Measurements from ENCODE around the gene WASF2. TPM values are rescaled to one million over a fixed set of nuclear protein-coding genes. Genes with fewer than 3 reads are reported as not detected.

Gene WASF2
- total and polyA plus RNA-seq, 2 of the 8 experiments (the other 6 are each of a cell fraction or from before 2014, with no cell fraction given) = 32.1 to 86.6 TPM

DNA sequence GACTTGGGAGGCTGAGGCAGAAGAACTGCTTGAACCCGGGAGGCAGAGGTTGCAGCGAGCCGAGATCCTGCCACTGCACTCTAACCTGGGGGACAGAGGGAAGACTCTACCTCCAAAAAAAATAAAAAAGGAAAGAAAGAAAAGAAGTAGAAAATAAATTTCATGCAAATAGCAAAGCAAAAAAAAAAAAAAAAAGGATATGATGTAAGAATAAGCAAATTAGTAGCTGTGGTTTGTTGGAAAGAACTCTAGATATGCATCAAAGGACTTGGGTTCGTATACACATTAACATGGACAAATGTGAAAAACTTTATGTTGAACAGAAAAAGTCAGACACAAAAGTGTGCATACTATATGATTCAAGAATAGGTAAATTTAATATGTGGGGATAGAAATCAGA, 11.9 kb downstream of the WASF2 start:
- no peaks in the 10 kb centered on the region for H3K4me1 ChIP-seq (replicated peaks in 1 of 4; ENCODE audit: control insufficient read depth in 3 of 4, insufficient read depth in 4 of 4, low read length in 3 of 4)
- H2AK5ac ChIP-seq (ENCODE audit: low read depth, low read length) = no peak overlapping the region
- no peaks in the 10 kb centered on the region; the same call in 1 of the 2 replicates for H3K79me1 ChIP-seq (ENCODE audit: low read depth, low read length)
- H2AFZ ChIP-seq (ENCODE audit: low read length) = no peak overlapping the region
- ChIA-PET CTCF (ENCODE audit: partially characterized antibody) (interaction anchor here (0.7 kb wide), 1 partner anchor 94 kb away, joined by 4 read pairs; no protein-coding TSS in a partner anchor), POLR2A (ENCODE audit: partially characterized antibody) (no interaction called here)
- WGBS, 2 experiments (ENCODE audit: extremely low coverage in 1 of 2, insufficient coverage in 1 of 2, insufficient read length in 1 of 2, insufficient replicate concordance in 2 of 2, low coverage in 1 of 2, low lambda C conversion rate in 2 of 2, missing lambda C conversion rate in 1 of 2) = 99% methylated on average over 4 of the region's 4 CpGs; no CpG with 5 or more reads in 1 of the 2 experiments
- no peak overlapping the region for H4K5ac ChIP-seq (ENCODE audit: insufficient read length, low read depth, low read length)
- no peak overlapping the region for H3K18ac ChIP-seq (ENCODE audit: extremely low read depth, low read length)
- H2BK12ac ChIP-seq (ENCODE audit: low read depth, low read length) = no peak overlapping the region
- H4K91ac ChIP-seq (replicated peaks; ENCODE audit: insufficient read length, low read length) = no peak overlapping the region
- H3K4me3 ChIP-seq (ENCODE audit: extremely low read depth in 1 of 4, insufficient read depth in 2 of 4, low read depth in 3 of 4, low read length in 4 of 4) = no peak overlapping the region
- DNase-seq (ENCODE audit: low read depth in 1 of 2, low spot score in 2 of 2) = no peak
- H3K4me2 ChIP-seq (ENCODE audit: insufficient read depth in 1 of 2, low read depth in 2 of 2, low read length in 2 of 2) = no peak overlapping the region
- H3K14ac ChIP-seq (ENCODE audit: insufficient read length) = no peak overlapping the region
- H3K9me3 ChIP-seq (ENCODE audit: insufficient read depth in 2 of 2, low read depth in 1 of 2, low read length in 1 of 2) = no peaks in the 10 kb centered on the region
- H2BK20ac ChIP-seq (ENCODE audit: low read length) = no peak overlapping the region
- peaks cover 2 to 7% of the 10 kb centered on the region in 2 experiments for H4K20me1 ChIP-seq (replicated peaks in 1 of 2; ENCODE audit: control insufficient read depth in 1 of 2, insufficient read depth in 2 of 2, low read length in 2 of 2)
- no peak overlapping the region for H3K56ac ChIP-seq (replicated peaks; ENCODE audit: insufficient read length, low read depth, low read length)
- H4K8ac ChIP-seq (ENCODE audit: extremely low read depth, insufficient read depth, low read length) = no peak overlapping the region
- no peak overlapping the region for H3K9ac ChIP-seq (replicated peaks in 1 of 4; ENCODE audit: extremely low read depth in 1 of 4, low read depth in 3 of 4, low read length in 3 of 4)
- H2BK5ac ChIP-seq (ENCODE audit: low read depth, low read length) = no peak overlapping the region
- no peaks in the 10 kb centered on the region for H3K27me3 ChIP-seq (replicated peaks in 1 of 4; ENCODE audit: control insufficient read depth in 3 of 4, extremely low read depth in 1 of 4, insufficient read depth in 3 of 4, low read length in 3 of 4)
- H2BK120ac ChIP-seq (replicated peaks; ENCODE audit: low read depth, low read length) = no peak overlapping the region
- H3K27ac ChIP-seq (ENCODE audit: low read depth, low read length) = no peak overlapping the region
- H3K36me3 ChIP-seq (ENCODE audit: control insufficient read depth in 2 of 4, insufficient read depth in 4 of 4, low read length in 3 of 4) = no peaks in the 10 kb centered on the region
- H3K23me2 ChIP-seq (ENCODE audit: low read depth, low read length) = no peaks in the 10 kb centered on the region
- no peak overlapping the region for H3K23ac ChIP-seq (ENCODE audit: insufficient read length)
- H3K79me2 ChIP-seq (ENCODE audit: control insufficient read depth in 1 of 2, insufficient read depth in 2 of 2, low read length in 2 of 2) = peaks cover 3 to 77% of the 10 kb centered on the region in 2 experiments; a peak in 3 of 4 replicates
- H2BK15ac ChIP-seq (ENCODE audit: low read length) = no peak overlapping the region
- FAIRE-seq = no peak
- TF ChIP-seq JUND (IDR thresholded peaks at IDR 0.05; ENCODE audit: low read length) = no peak
- no peak for TF ChIP-seq YY1 (IDR thresholded peaks at IDR 0.05; ENCODE audit: low read depth, low read length)
- TF ChIP-seq POLR2AphosphoS5 (IDR thresholded peaks at IDR 0.05; ENCODE audit: low read depth, low read length) = no peak
- TF ChIP-seq RBBP5 (IDR thresholded peaks at IDR 0.05; ENCODE audit: borderline replicate concordance, low read depth, low read length) = no peak
- TF ChIP-seq, protein P1, sequence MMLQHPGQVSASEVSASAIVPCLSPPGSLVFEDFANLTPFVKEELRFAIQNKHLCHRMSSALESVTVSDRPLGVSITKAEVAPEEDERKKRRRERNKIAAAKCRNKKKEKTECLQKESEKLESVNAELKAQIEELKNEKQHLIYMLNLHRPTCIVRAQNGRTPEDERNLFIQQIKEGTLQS (IDR thresholded peaks at IDR 0.05; ENCODE audit: insufficient read depth, low read depth, low read length) = no peak
- TF ChIP-seq TBP (IDR thresholded peaks at IDR 0.05; ENCODE audit: low read depth, low read length) = no peak
- TF ChIP-seq, protein P2, sequence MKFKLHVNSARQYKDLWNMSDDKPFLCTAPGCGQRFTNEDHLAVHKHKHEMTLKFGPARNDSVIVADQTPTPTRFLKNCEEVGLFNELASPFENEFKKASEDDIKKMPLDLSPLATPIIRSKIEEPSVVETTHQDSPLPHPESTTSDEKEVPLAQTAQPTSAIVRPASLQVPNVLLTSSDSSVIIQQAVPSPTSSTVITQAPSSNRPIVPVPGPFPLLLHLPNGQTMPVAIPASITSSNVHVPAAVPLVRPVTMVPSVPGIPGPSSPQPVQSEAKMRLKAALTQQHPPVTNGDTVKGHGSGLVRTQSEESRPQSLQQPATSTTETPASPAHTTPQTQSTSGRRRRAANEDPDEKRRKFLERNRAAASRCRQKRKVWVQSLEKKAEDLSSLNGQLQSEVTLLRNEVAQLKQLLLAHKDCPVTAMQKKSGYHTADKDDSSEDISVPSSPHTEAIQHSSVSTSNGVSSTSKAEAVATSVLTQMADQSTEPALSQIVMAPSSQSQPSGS (IDR thresholded peaks at IDR 0.05; ENCODE audit: low read length) = no peak
- TF ChIP-seq CBX5 (IDR thresholded peaks at IDR 0.05; ENCODE audit: low read depth, low read length) = no peak
- H3K4ac ChIP-seq (replicated peaks; ENCODE audit: insufficient read length, low read depth, low read length) = no peak overlapping the region

All from H1 (cell line).